ENCODE measurements around the gene MPDU1. TPM values are rescaled to one million over a fixed set of nuclear protein-coding genes. Genes with fewer than 3 reads are reported as not detected.

The MPDU1 gene
- total and polyA plus RNA-seq, 2 of the 4 experiments (the other 2 are of a cell fraction): 135 to 149 TPM

DNA sequence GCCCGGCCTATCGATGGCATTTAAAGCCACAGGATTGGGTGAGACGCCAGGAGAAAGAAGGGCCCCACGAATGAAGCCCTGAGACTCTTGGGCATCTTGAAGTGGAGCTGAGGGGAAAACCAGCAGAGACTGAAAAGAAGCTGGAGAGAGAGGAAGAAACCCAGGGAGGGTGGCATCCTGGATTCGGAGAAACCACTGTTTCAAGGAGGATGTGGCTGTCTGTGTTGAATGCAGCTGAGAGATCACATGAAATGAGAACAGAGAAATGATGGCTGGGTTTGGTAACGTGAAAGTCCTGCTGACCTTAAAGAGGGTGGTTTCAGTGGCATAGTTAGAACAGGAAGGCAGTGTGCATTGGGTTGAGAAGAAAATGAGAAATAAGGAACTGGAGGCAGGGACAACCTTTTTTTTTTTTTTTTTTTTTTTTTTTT is 31.0 kb upstream of the MPDU1 start:
- no peak overlapping the region for H3K4me2 ChIP-seq (ENCODE audit: low read depth, low read length)
- H3K9me1 ChIP-seq (ENCODE audit: insufficient read depth, low read length): peaks cover 5% of the 10 kb centered on the region; the same call in 1 of the 2 replicates
- H3K56ac ChIP-seq (ENCODE audit: extremely low read depth, insufficient read depth, low read length): no peak overlapping the region
- intact Hi-C loops (cut with micrococcal nuclease) (no loop called here), in situ Hi-C loops (cut with MboI; ENCODE audit: low sequenced_read_pairs) (loop anchor here (5.0 to 10.0 kb wide), 2 partner anchors 40 to 198 kb away; partner anchors contain the start of genes KCTD11 and TMEM95), dilution Hi-C loops (cut with HindIII; ENCODE audit: low sequenced_read_pairs, unreplicated experiment) (no loop called here)
- H2BK5ac ChIP-seq (ENCODE audit: low read depth, low read length, poor library complexity, severe bottlenecking): no peak overlapping the region
- no peaks in the 10 kb centered on the region for H3K9me3 ChIP-seq (ENCODE audit: control insufficient read depth, insufficient read depth, low read length)
- ChIA-PET CTCF (no interaction called here), POLR2A (ENCODE audit: unreplicated experiment) (no interaction called here)
- no peaks in the 10 kb centered on the region for H3K27me3 ChIP-seq (ENCODE audit: control insufficient read depth, insufficient read depth, low read length)
- no peak for TF ChIP-seq POLR2A (IDR thresholded peaks at IDR 0.05; ENCODE audit: low read depth, low read length)
- TF ChIP-seq NFE2L2 (IDR thresholded peaks at IDR 0.05; ENCODE audit: low read depth, low read length): no peak
- TF ChIP-seq MXI1 (IDR thresholded peaks at IDR 0.05; ENCODE audit: borderline replicate concordance, low read depth, low read length): no peak
- no peak for TF ChIP-seq RFX5 (IDR thresholded peaks at IDR 0.05; ENCODE audit: low read depth, low read length)
- no peak for TF ChIP-seq RCOR1 (IDR thresholded peaks at IDR 0.05; ENCODE audit: insufficient replicate concordance, low read length)
- no peak for TF ChIP-seq CHD1 (IDR thresholded peaks at IDR 0.05; ENCODE audit: low read depth, low read length)
- ATAC-seq (ENCODE audit: low read depth): no peak
- H4K8ac ChIP-seq (ENCODE audit: low read depth in 2 of 2, low read length in 2 of 2): no peak overlapping the region
- H3K4me1 ChIP-seq (ENCODE audit: control insufficient read depth, insufficient read depth, low read length): peaks cover 8% of the 10 kb centered on the region
- no peak overlapping the region for H2AFZ ChIP-seq (replicated peaks; ENCODE audit: low read length, poor library complexity)
- no peaks in the 10 kb centered on the region for H4K20me1 ChIP-seq (ENCODE audit: insufficient read depth, low read length)
- whole genome bisulfite sequencing, 2 experiments (ENCODE audit: extremely low coverage in 2 of 2, insufficient read length in 1 of 2): 95% methylated on average over 3 of the region's 6 CpGs; no CpG with 5 or more reads in 1 of the 2 experiments
- H3K4me3 ChIP-seq (ENCODE audit: insufficient read depth, low read depth, low read length): no peak overlapping the region
- H4K5ac ChIP-seq (ENCODE audit: low read depth, low read length): no peak overlapping the region
- H2AK9ac ChIP-seq (replicated peaks; ENCODE audit: low read depth, low read length, poor library complexity): no peak overlapping the region
- H3K36me3 ChIP-seq (ENCODE audit: control insufficient read depth, insufficient read depth, low read length): peaks cover 4% of the 10 kb centered on the region; the same call in 1 of the 2 replicates
- DNase-seq: no peak
- no peak overlapping the region for H3K27ac ChIP-seq (ENCODE audit: insufficient read depth, low read length)
- H3K14ac ChIP-seq (replicated peaks; ENCODE audit: low read depth, low read length): no peak overlapping the region
- H2BK120ac ChIP-seq (ENCODE audit: low read depth, low read length): no peak overlapping the region
- no TSS peak for BruUV-seq (replicated peaks)
- no peak overlapping the region for H2BK20ac ChIP-seq (ENCODE audit: low read depth, low read length)
- no peak overlapping the region for H4K91ac ChIP-seq (ENCODE audit: insufficient read depth, low read depth, low read length)
- H3K9ac ChIP-seq (ENCODE audit: low read depth, low read length): no peak overlapping the region
- no peak overlapping the region for H3K23ac ChIP-seq (ENCODE audit: low read depth, low read length)
- H2BK15ac ChIP-seq (ENCODE audit: low read depth, low read length): no peak overlapping the region
- H3K4ac ChIP-seq (ENCODE audit: low read depth, low read length): no peak overlapping the region
- H2AK5ac ChIP-seq (ENCODE audit: low read depth, low read length): no peak overlapping the region
- H3K79me1 ChIP-seq (ENCODE audit: low read depth in 1 of 2, low read length in 2 of 2): peaks cover 0 to 13% of the 10 kb centered on the region in 2 experiments; a peak in 2 of 4 replicates
- no peak overlapping the region for H3K18ac ChIP-seq (ENCODE audit: low read depth, low read length)

Measured in IMR-90 (cell line).